WTC11 (cell line): ENCODE results near the gene SNAPC4.

Experiments used
- RELA ChIP-seq: sonication (generic); formaldehyde crosslinking; IDR thresholded peaks from 2 replicates; pipeline ENCODE4 v1.8.1; 2022; ENCODE audit warnings: missing genetic modification reagents, mild to moderate bottlenecking, borderline replicate concordance
- ZNF416 ChIP-seq: fragments of 250-450 bp; sonication (Bioruptor Pico); IDR thresholded peaks from 2 replicates; pipeline ENCODE4 v1.9.0; 2021; ENCODE audit warnings: mild to moderate bottlenecking, inconsistent platforms
- TF ChIP-seq, protein P1 (sequence below): fragments of 200-600 bp; IDR thresholded peaks from 2 replicates; pipeline ENCODE4 v1.8.0; 2022; ENCODE audit warnings: antibody characterized with exemption

DNA sequence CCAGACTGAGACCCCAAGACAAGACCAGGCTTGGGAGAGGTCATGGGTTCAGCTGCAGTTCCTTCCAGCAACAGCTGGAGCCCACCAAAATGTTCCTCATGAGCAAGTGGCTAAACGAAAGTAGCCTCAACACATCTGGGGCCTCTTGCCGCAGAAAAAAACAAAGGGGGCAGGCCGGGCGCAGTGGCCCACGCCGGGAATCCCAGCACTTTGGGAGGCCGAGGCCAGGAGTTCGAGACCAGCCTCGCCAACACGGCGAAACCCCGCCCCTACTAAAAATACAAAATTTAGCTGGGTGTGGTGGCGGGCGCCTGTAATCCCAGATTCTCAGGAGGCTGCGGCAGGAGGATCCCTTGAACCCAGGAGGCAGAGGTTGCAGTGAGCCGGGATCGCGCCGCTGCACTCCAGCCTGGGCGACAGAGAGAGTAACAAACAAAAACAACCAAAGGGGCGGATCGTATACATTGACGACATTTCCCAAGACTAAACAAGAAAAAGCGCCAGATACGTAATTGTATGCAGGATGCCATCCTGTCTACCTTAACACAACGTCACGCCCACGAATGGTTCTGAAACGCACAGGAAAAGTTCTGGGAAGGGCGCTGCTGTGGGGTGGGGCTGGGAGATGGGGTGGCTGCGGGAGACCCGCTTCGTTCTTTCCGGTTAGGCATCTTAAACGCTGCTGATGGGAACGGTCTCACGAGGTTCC, 38.0 kb upstream of the SNAPC4 start:
- TF ChIP-seq, protein P1, sequence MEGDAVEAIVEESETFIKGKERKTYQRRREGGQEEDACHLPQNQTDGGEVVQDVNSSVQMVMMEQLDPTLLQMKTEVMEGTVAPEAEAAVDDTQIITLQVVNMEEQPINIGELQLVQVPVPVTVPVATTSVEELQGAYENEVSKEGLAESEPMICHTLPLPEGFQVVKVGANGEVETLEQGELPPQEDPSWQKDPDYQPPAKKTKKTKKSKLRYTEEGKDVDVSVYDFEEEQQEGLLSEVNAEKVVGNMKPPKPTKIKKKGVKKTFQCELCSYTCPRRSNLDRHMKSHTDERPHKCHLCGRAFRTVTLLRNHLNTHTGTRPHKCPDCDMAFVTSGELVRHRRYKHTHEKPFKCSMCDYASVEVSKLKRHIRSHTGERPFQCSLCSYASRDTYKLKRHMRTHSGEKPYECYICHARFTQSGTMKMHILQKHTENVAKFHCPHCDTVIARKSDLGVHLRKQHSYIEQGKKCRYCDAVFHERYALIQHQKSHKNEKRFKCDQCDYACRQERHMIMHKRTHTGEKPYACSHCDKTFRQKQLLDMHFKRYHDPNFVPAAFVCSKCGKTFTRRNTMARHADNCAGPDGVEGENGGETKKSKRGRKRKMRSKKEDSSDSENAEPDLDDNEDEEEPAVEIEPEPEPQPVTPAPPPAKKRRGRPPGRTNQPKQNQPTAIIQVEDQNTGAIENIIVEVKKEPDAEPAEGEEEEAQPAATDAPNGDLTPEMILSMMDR, result no peak
- TF ChIP-seq RELA (CRISPR knock-in tag) (no peak), ZNF416 (CRISPR knock-in tag) (no peak)
